ENCODE measurements around the gene ITPRIPL1.

The ITPRIPL1 gene

GRCh38 chr2:96320728-96321622, 4.1 kb upstream of the ITPRIPL1 start:
- peak in 5 of 51 donors; percentile 12 to 36 (median 17) for DNase-seq

- no peak for DNase-seq
Observed at GRCh38 chr2:96323849-96324248, 1.3 kb upstream of the ITPRIPL1 start.

GRCh38 chr2:96324721-96325040, 436 bp upstream of the ITPRIPL1 start:
- DNase-seq = peak in 1 of 51 donors; percentile 9

GRCh38 chr2:96325884-96326255, 753 bp downstream of the ITPRIPL1 start:
- no peak for DNase-seq

- DNase-seq = no peak
Observed at GRCh38 chr2:96326564-96326963, 1.4 kb downstream of the ITPRIPL1 start.

GRCh38 chr2:96326990-96327820, 2.1 kb downstream of the ITPRIPL1 start:
- DNase-seq = no peak

GRCh38 chr2:96329456-96329855, 4.3 kb downstream of the ITPRIPL1 start:
- DNase-seq = no peak

- DNase-seq = no peak
Observed at GRCh38 chr2:96329874-96330273, 4.8 kb downstream of the ITPRIPL1 start.

- DNase-seq = no peak
Observed at GRCh38 chr2:96330407-96330806, 5.3 kb downstream of the ITPRIPL1 start.

- DNase-seq = no peak
Observed at GRCh38 chr2:96333708-96334107, 8.6 kb downstream of the ITPRIPL1 start.

GRCh38 chr2:96336104-96336775, 11.1 kb downstream of the ITPRIPL1 start:
- DNase-seq = no peak

GRCh38 chr2:96336873-96337272, 11.8 kb downstream of the ITPRIPL1 start:
- no peak for DNase-seq

- no peak for DNase-seq
Observed at GRCh38 chr2:96340493-96341414, 15.6 kb downstream of the ITPRIPL1 start.

GRCh38 chr2:96341641-96342040, 16.5 kb downstream of the ITPRIPL1 start:
- no peak for DNase-seq

- no peak for DNase-seq
Observed at GRCh38 chr2:96342085-96342484, 17.0 kb downstream of the ITPRIPL1 start.

GRCh38 chr2:96344011-96344410, 18.9 kb downstream of the ITPRIPL1 start:
- DNase-seq = peak in 2 of 51 donors; percentile 9 to 16

- no peak for DNase-seq
Observed at GRCh38 chr2:96345438-96345837, 20.3 kb downstream of the ITPRIPL1 start.

- DNase-seq = no peak
Observed at GRCh38 chr2:96345868-96346462, 20.8 kb downstream of the ITPRIPL1 start.

- DNase-seq = no peak
Observed at GRCh38 chr2:96347395-96347794, 22.3 kb downstream of the ITPRIPL1 start.

GRCh38 chr2:96353032-96353561, 28.0 kb downstream of the ITPRIPL1 start:
- peak in 19 of 51 donors; percentile 3 to 52 (median 20) for DNase-seq

Data from hypothalamus (tissue), 51 donors.